Calu3 (cell line): ENCODE results near the gene TFCP2. TPM values are rescaled to one million over a fixed set of nuclear protein-coding genes. Genes with fewer than 3 reads are reported as not detected.

Experiments used
- BruUV-seq: library from RNA; stranded (reverse); fragments of 400-500 nt; replicated peaks from 2 replicates; lab custom pipeline; 2021; lab: Mats Ljungman, UMichigan
- CTCF ChIA-PET: fragments of 300-600 bp; sonication (Branson Sonifier 250); formaldehyde crosslinking; loops from one replicate; lab custom pipeline; 2022; ENCODE audit warnings: antibody characterized with exemption; lab: Charles Lee
- DNase-seq: peaks from one replicate; pipeline ENCODE4 v3.0.0; 2022
- H3K27ac Mint-ChIP-seq: one replicate; pipeline ENCODE4 v1.8.0; 2022; ENCODE audit warnings: mixed read lengths; ENCODE audit not compliant: unreplicated experiment
- H3K27me3 Mint-ChIP-seq: one replicate; pipeline ENCODE4 v1.8.0; 2022; ENCODE audit warnings: mixed read lengths; ENCODE audit not compliant: unreplicated experiment
- H3K36me3 Mint-ChIP-seq: one replicate; pipeline ENCODE4 v1.8.0; 2022; ENCODE audit warnings: mild to moderate bottlenecking, moderate library complexity, mixed read lengths; ENCODE audit not compliant: insufficient read depth, unreplicated experiment
- H3K4me1 Mint-ChIP-seq: one replicate; pipeline ENCODE4 v1.8.0; 2022; ENCODE audit warnings: mild to moderate bottlenecking, low read depth, mixed read lengths; ENCODE audit not compliant: unreplicated experiment
- H3K4me3 Mint-ChIP-seq: one replicate; pipeline ENCODE4 v1.8.0; 2022; ENCODE audit warnings: mild to moderate bottlenecking, low read depth, moderate library complexity, mixed read lengths; ENCODE audit not compliant: unreplicated experiment
- H3K9me3 Mint-ChIP-seq: one replicate; pipeline ENCODE4 v1.8.0; 2022; ENCODE audit warnings: low read depth, mixed read lengths; ENCODE audit not compliant: unreplicated experiment
- intact Hi-C: fragments of 100-400 bp; cut with micrococcal nuclease; formaldehyde crosslinking; loops from one replicate; pipeline ENCODE4 v1.10.0; 2022; ENCODE audit not compliant: unreplicated experiment
- total RNA-seq: library from RNA; stranded (reverse); gene quantifications from 2 replicates; pipeline ENCODE4 v1.2.3, GENCODE V29; 2022
- TF ChIP-seq, protein P1 (sequence below): fragments of 200-600 bp; IDR thresholded peaks from one replicate; pipeline ENCODE4 v1.8.0; 2022; ENCODE audit warnings: antibody characterized with exemption; ENCODE audit not compliant: unreplicated experiment

The TFCP2 gene
- total RNA-seq, 1 experiment from 2014 or later, result 19.6 TPM

DNA sequence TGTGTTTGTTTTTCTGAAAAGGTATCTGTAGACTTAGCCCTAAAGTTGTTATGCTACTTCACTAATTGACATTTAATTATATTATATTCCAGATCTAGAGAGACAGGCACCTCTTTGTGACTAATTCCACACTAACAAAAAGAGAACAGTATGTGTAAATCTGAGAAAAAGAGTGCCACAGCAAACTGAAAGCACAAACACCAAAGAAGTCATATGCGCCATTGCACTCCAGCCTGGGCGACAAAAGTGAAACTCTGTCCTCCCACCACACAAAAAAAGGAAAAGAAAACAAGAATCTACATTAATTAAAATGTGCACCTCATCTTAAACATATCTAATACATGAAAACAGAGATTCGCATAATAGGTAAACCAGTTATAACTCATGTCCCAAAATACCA is 85.1 kb downstream of the TFCP2 start:
- TF ChIP-seq, protein P1, sequence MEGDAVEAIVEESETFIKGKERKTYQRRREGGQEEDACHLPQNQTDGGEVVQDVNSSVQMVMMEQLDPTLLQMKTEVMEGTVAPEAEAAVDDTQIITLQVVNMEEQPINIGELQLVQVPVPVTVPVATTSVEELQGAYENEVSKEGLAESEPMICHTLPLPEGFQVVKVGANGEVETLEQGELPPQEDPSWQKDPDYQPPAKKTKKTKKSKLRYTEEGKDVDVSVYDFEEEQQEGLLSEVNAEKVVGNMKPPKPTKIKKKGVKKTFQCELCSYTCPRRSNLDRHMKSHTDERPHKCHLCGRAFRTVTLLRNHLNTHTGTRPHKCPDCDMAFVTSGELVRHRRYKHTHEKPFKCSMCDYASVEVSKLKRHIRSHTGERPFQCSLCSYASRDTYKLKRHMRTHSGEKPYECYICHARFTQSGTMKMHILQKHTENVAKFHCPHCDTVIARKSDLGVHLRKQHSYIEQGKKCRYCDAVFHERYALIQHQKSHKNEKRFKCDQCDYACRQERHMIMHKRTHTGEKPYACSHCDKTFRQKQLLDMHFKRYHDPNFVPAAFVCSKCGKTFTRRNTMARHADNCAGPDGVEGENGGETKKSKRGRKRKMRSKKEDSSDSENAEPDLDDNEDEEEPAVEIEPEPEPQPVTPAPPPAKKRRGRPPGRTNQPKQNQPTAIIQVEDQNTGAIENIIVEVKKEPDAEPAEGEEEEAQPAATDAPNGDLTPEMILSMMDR, result no peak
- Mint-ChIP-seq H3K9me3 (no peaks in the 10 kb centered on the region), H3K36me3 (peaks cover 24% of the 10 kb centered on the region), H3K4me1 (no peaks in the 10 kb centered on the region), H3K27me3 (no peaks in the 10 kb centered on the region), H3K27ac (no peak overlapping the region), H3K4me3 (no peak overlapping the region)
- BruUV-seq, result no TSS peak
- DNase-seq, result no peak
- CTCF ChIA-PET, result no interaction called here
- intact Hi-C loops, result no loop called here

DNA sequence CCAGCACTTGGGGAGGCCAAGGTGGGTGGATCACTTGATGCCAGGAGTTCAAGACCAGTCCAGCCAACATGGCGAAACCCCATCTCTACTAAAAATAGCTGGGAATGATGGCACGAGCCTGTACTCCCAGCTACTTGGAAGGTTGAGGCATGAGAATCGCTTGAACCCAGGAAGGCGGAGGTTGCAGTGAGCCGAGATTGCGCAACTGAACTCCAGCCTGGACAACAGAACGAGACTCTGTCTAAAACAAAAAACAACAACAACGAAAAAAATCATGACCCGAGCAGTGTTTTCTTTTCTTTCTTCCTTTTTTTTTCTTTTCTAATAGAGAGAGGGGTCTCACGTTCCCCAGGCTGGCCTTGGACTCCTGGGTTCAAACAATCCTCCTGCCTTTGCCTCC is 86.0 kb downstream of the TFCP2 start:
- no peak overlapping the region for H3K27ac Mint-ChIP-seq
- H3K36me3 Mint-ChIP-seq, result peaks cover 28% of the 10 kb centered on the region
- CTCF ChIA-PET, result no interaction called here
- H3K9me3 Mint-ChIP-seq, result no peaks in the 10 kb centered on the region
- no peaks in the 10 kb centered on the region for H3K27me3 Mint-ChIP-seq
- BruUV-seq, result no TSS peak
- H3K4me3 Mint-ChIP-seq, result no peak overlapping the region
- intact Hi-C loops, result no loop called here
- DNase-seq, result no peak
- TF ChIP-seq, protein P1, result no peak
- peaks cover 6% of the 10 kb centered on the region for H3K4me1 Mint-ChIP-seq

GRCh38 chr12:51085757-51086156 is 87.2 kb downstream of the TFCP2 start:
- BruUV-seq, result no TSS peak
- no peaks in the 10 kb centered on the region for H3K9me3 Mint-ChIP-seq
- H3K27me3 Mint-ChIP-seq, result no peaks in the 10 kb centered on the region
- peaks cover 25% of the 10 kb centered on the region for H3K36me3 Mint-ChIP-seq
- TF ChIP-seq, protein P1, result no peak
- no peak overlapping the region for H3K4me3 Mint-ChIP-seq
- no peak for DNase-seq
- H3K4me1 Mint-ChIP-seq, result peaks cover 13% of the 10 kb centered on the region
- H3K27ac Mint-ChIP-seq, result no peak overlapping the region
- CTCF ChIA-PET, result interaction anchor here (0.6 kb wide), 1 partner anchor 25 kb away, joined by 3 read pairs; no protein-coding TSS in a partner anchor
- intact Hi-C loops, result no loop called here

DNA sequence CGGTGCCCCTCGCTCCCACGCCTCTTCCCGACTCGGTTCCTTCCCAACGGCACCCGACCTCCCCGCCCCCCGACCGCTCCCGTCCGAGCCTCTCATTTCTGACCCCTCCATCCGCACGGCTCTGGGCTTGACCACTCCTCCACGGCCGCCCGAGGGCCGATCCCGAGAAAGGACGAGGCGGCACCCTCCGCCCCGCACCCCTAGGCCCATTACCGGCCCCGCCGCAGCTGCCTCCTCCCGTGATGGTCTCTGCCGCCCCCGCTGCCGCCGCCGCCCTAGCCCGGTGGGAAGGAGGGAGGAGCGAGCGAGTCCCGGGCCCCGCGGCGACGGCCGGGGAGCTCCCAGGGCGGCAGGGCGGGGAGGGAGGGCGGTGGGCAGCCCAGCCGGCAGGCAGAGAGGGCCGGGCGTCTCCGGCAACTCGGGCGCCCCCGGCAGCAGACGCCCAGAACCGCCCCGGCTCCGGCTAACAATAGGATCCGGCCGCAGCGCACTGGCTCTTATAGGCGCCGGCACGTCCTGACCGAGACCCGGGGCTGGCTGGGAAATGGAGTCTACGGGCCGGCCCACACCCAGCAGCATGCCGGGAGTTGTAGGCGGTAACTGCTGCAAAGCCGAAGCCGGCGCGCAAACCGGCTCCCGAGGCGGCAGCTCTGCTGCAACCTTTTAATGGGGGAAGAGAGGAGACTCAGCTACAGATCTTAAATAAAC is 89.7 kb downstream of the TFCP2 start, which contains the start of gene CSRNP2:
Gene CSRNP2, minus strand, starts transcription at position 471 of the 708 bp plus-strand sequence. CDS start 7,035 bp downstream, outside the sequence.
- H3K36me3 Mint-ChIP-seq, result peaks cover 21% of the 10 kb centered on the region
- BruUV-seq, result no TSS peak
- H3K27me3 Mint-ChIP-seq, result no peaks in the 10 kb centered on the region
- H3K9me3 Mint-ChIP-seq, result no peaks in the 10 kb centered on the region
- peak within 1 kb of the TSS; percentile 92 for H3K4me3 Mint-ChIP-seq
- TF ChIP-seq, protein P1, result no peak
- intact Hi-C loops, result no loop called here
- CTCF ChIA-PET, result interaction anchor here (0.5 kb wide), 1 partner anchor 14 kb away, joined by 3 read pairs; no protein-coding TSS in a partner anchor
- peaks cover 13% of the 10 kb centered on the region for H3K4me1 Mint-ChIP-seq
- DNase-seq, result peak; percentile 92
- H3K27ac Mint-ChIP-seq, result peak within 1 kb of the TSS; percentile 74
